H1 (cell line): Measurements from ENCODE around the gene LBR. TPM values are rescaled to one million over a fixed set of nuclear protein-coding genes. Genes with fewer than 3 reads are reported as not detected.

Source experiments
- ATF3 ChIP-seq: IDR thresholded peaks from 2 replicates; pipeline ENCODE4 v1.6.1; 2011; ENCODE audit warnings: low read depth, mild to moderate bottlenecking, low read length; ENCODE audit not compliant: insufficient read depth
- CBX8 ChIP-seq: fragments of 300-800, 300-1000 bp; sonication (generic); IDR thresholded peaks from 2 replicates; pipeline ENCODE4 v1.7.1; 2016; ENCODE audit warnings: low read depth, low read length, borderline replicate concordance
- CHD7 ChIP-seq: fragments of 300-600 bp; sonication (generic); IDR thresholded peaks from 2 replicates; pipeline ENCODE4 v1.7.1; 2012; ENCODE audit warnings: low read length, moderate library complexity, mild to moderate bottlenecking, inconsistent platforms; ENCODE audit not compliant: insufficient replicate concordance
- CTBP2 ChIP-seq: IDR thresholded peaks from 2 replicates; pipeline ENCODE4 v1.7.0; 2011; ENCODE audit warnings: borderline replicate concordance, mild to moderate bottlenecking, moderate library complexity, mixed read lengths, low read length; ENCODE audit not compliant: insufficient read depth, insufficient read length
- HDAC2 ChIP-seq, 2 experiments: fragments of 300-600 bp in 1 of 2; sonication (generic) in 1 of 2; IDR thresholded peaks; 2 replicates each; pipeline ENCODE4 v1.6.1; 2011 to 2012; ENCODE audit warnings: low read depth in 2 of 2, low read length in 2 of 2, mild to moderate bottlenecking in 2 of 2, moderate library complexity in 2 of 2, borderline replicate concordance in 1 of 2, inconsistent platforms in 1 of 2
- RBBP5 ChIP-seq: IDR thresholded peaks from 2 replicates; pipeline ENCODE4 v1.7.1; 2012; ENCODE audit warnings: low read depth, mild to moderate bottlenecking, inconsistent platforms, low read length, moderate library complexity, borderline replicate concordance
- RNF2 ChIP-seq: fragments of 200-900, 300-1000 bp; sonication (generic); IDR thresholded peaks from 2 replicates; pipeline ENCODE4 v1.7.1; 2016; ENCODE audit warnings: borderline replicate concordance, low read depth, mild to moderate bottlenecking, antibody characterized with exemption, low read length; ENCODE audit not compliant: poor library complexity, severe bottlenecking; ENCODE audit errors: missing control alignments
- RXRA ChIP-seq: IDR thresholded peaks from 2 replicates; pipeline ENCODE4 v1.6.1; 2011; ENCODE audit warnings: low read depth, mild to moderate bottlenecking, low read length, moderate library complexity; ENCODE audit not compliant: insufficient read depth
- SAP30 ChIP-seq: fragments of 300-600 bp; sonication (generic); IDR thresholded peaks from 2 replicates; pipeline ENCODE4 v1.7.1; 2012; ENCODE audit warnings: low read length, moderate library complexity, mild to moderate bottlenecking, inconsistent platforms; ENCODE audit not compliant: insufficient read depth, insufficient replicate concordance
- SIRT6 ChIP-seq: IDR thresholded peaks from one replicate; pipeline ENCODE4 v1.7.1; 2012; ENCODE audit warnings: low read length, inconsistent platforms
- polyA plus RNA-seq, 7 experiments: library from polyadenylated mRNA; depleted of rRNA in 3 of 7; stranded (reverse) in 5 of 7; unstranded in 2 of 7; fragments of >200 nt in 5 of 7; fragments of 200-250 nt in 2 of 7; gene quantifications; 1 replicate in 5 of 7; 2 replicates in 1 of 7; 4 replicates in 1 of 7; pipeline versions ENCODE4 v1.2.1 to v1.2.3, GENCODE V29; 2011 to 2013; ENCODE audit warnings: missing spikeins in 2 of 7, mixed read lengths in 2 of 7
- total RNA-seq: library from RNA; stranded (reverse); fragmentation: NEBNext Ultra II Directional; extraction: Animal tissue kit (Norgen Biotek cat#: 25700); gene quantifications from 2 replicates; pipeline ENCODE4 v1.2.1, GENCODE V29; 2021

The LBR gene
- total and polyA plus RNA-seq, 2 of the 8 experiments (the other 6 are each of a cell fraction or from before 2014, with no cell fraction given) = 32.1 to 89.8 TPM

- no peak for TF ChIP-seq CHD7
- no peak for TF ChIP-seq HDAC2 (IDR thresholded peaks at IDR 0.05; ENCODE audit: borderline replicate concordance in 1 of 2, low read depth in 2 of 2, low read length in 2 of 2)
- TF ChIP-seq ATF3 = no peak
- TF ChIP-seq CBX8 = no peak
- no peak for TF ChIP-seq RXRA
- no peak for TF ChIP-seq SIRT6
- no peak for TF ChIP-seq RBBP5
- TF ChIP-seq RNF2 = no peak
- TF ChIP-seq SAP30 = no peak
- no peak for TF ChIP-seq CTBP2
Measured at GRCh38 chr1:225423518-225423855, 4.4 kb downstream of the LBR start (continued).
